Measurements from ENCODE around the gene SEC31B.

Gene SEC31B

DNA sequence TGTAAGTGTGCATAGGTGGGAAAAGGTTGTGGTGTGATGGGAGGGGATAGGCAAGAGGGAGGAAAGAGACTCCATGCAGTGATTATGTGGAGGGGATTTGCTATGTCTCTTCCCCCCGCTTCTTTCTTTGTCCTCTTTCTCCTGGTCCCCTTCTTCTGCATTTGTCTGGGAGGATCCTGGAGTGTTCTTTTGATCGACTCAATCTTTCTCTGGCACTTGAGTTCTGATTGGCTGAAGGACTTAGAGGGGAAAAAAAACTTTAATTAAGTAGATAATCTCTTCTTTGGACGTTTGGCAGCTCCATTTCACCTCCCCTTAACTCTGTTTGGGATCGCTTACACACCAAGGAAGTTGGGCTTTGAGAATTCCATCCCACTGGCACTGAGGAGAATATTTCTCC is 57.0 kb downstream of the SEC31B start, which contains the start of gene WNT8B:
Gene WNT8B, plus strand, starts transcription at position 301 of the 400 bp plus-strand sequence. CDS start 160 bp downstream, outside the sequence.
- Mint-ChIP-seq H3K27ac (no peak within 1 kb of the TSS), H3K9me3 (no peaks in the 10 kb centered on the region), H3K36me3 (no peaks in the 10 kb centered on the region), H3K4me3 (no peak within 1 kb of the TSS), H3K4me1 (no peaks in the 10 kb centered on the region)
- no peak for ATAC-seq
- DNase-seq (ENCODE audit: low spot score in 2 of 2), result no peak

DNA sequence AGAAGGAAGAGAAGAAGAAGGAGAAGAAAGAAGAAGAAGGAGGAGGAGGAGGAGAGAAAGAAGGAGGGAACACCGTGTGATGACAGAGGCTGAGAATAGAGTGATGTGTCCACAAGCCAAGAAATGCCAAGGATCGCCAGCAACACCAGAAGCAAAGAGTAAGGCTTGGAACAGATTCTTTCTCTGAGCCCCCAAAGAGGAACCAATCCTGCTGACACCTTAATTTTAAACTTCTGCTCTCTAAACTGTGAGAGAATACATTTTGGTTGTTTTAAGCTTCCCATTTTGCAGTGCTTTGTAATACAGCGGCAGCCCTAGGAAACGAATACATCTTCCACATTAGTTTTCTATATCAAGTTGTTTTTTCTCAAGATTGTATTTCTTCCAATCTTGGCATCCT is 70.7 kb downstream of the SEC31B start:
- DNase-seq (ENCODE audit: low spot score in 2 of 2), result no peak
- no peak for ATAC-seq
- Mint-ChIP-seq H3K9me3 (no peaks in the 10 kb centered on the region), H3K4me3 (no peak overlapping the region), H3K36me3 (no peaks in the 10 kb centered on the region), H3K27ac (no peak overlapping the region), H3K4me1 (no peaks in the 10 kb centered on the region)

- DNase-seq (ENCODE audit: low spot score in 2 of 2) (no peak), ATAC-seq (no peak)
- H3K27ac Mint-ChIP-seq, result no peak overlapping the region
- no peaks in the 10 kb centered on the region for H3K9me3 Mint-ChIP-seq
- no peaks in the 10 kb centered on the region for H3K36me3 Mint-ChIP-seq
- H3K4me3 Mint-ChIP-seq, result no peak overlapping the region
- no peaks in the 10 kb centered on the region for H3K4me1 Mint-ChIP-seq
These were observed 72.0 kb downstream of the SEC31B start for GRCh38 chr10:100447663-100448062.

DNA sequence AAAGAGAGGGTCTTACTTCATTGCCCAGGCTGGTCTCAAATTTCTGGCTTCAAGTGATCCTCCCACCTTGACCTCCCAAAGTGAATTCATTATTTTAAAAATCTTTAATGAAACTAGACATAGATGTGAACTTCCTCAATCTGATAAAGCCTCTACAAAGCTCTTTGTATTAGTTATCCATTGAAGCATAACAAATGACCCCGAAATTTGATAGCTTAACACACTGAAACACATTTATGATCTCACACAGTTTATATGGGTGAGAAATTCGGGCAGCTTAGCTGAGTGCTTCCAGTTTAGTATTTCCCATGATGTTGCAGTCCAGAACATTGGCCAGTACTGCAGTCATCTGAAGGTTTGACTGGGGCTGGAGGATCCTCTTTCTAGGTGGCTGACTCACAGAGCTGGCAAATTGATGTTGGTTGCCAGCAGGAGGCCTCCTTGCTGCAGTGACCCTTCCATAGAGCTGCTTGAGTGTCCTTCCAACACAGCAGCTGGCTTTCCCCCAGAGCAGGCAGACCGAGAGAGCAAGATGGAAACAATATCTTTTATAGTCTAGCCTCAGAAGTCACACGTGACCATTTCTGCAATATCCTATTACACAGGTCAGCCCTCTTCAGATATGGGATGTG is 73.4 kb downstream of the SEC31B start:
- H3K4me3 Mint-ChIP-seq, result no peak overlapping the region
- no peaks in the 10 kb centered on the region for H3K9me3 Mint-ChIP-seq
- no peak for DNase-seq (ENCODE audit: low spot score in 2 of 2)
- H3K36me3 Mint-ChIP-seq, result no peaks in the 10 kb centered on the region
- H3K27ac Mint-ChIP-seq, result no peak overlapping the region
- no peaks in the 10 kb centered on the region for H3K4me1 Mint-ChIP-seq
- no peak for ATAC-seq

- no peak for DNase-seq (ENCODE audit: low spot score in 2 of 2)
- no peaks in the 10 kb centered on the region for H3K4me1 Mint-ChIP-seq
- ATAC-seq, result no peak
- H3K27ac Mint-ChIP-seq, result no peak overlapping the region
- H3K9me3 Mint-ChIP-seq, result no peaks in the 10 kb centered on the region
- no peak overlapping the region for H3K4me3 Mint-ChIP-seq
- H3K36me3 Mint-ChIP-seq, result no peaks in the 10 kb centered on the region
These were observed 77.1 kb downstream of the SEC31B start for GRCh38 chr10:100442548-100442947.

GRCh38 chr10:100438674-100439315 is 80.9 kb downstream of the SEC31B start:
- H3K27ac Mint-ChIP-seq, result no peak overlapping the region
- no peaks in the 10 kb centered on the region for H3K36me3 Mint-ChIP-seq
- H3K4me1 Mint-ChIP-seq, result peaks cover 4% of the 10 kb centered on the region
- no peaks in the 10 kb centered on the region for H3K9me3 Mint-ChIP-seq
- H3K4me3 Mint-ChIP-seq, result no peak overlapping the region
- ATAC-seq, result no peak
- no peak for DNase-seq (ENCODE audit: low spot score in 2 of 2)

Measured in stimulated activated effector memory CD8-positive, alpha-beta T cell treated with anti-CD3 and anti-CD28 coated beads, Interleukin-12 subunit alpha, Interleukin-12 subunit beta, amount 100 ng/mL, for 72 hours (primary cell).